Activated CD4-positive, alpha-beta T cell treated with anti-CD3 and anti-CD28 coated beads, Interleukin-2, amount 50 U/mL, for 4 hours (primary cell): ENCODE results near the gene GALNT9.
"Not testable (repeated sequence)": the region's sequence is repeated elsewhere in the genome, so short reads cannot be mapped to it uniquely, and the experiment has no call there.

ENCODE experiments used
- DNase-seq, 2 experiments: peaks; one replicate each; pipeline ENCODE4 v3.0.0-alpha.2; 2020

The GALNT9 gene

DNA sequence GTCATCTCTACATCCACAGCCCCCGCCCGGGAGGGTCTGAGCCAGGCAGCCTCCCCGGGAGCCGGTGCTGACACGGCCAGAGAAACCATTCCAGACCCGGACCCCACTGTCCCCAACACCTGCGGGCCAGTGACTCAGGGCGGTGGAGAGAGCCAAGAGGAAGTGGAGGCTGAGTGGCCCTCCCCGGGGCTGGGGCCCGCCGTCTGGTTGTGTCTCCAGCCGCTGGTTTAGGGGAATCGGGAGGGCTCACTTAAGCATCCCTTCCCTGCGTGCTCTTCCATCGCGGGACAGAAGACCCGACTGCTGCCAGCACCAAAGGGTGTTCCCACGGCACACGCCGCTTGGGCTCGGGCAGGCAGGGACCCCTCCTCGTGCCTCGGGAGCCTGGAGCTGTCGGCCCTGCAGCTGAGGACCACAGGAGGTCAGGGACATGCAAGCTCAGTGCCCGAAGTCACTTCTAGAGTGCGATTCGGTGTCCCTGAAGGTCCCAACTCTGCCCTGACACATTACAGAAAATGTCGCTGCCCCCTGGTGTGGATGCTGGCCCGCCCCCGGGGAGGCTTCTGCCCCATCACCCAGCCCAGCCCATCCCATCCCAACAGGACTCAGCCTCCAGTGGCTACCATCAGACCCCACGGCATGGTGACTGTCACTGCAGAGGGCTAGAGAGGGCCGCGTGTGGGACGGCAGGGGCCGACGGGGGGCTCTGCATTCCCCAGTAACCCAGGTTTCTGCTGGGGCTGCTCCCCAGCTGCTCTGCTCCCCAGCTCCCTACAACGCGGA is 50.8 kb downstream of the GALNT9 start:
- no peak for DNase-seq

DNA sequence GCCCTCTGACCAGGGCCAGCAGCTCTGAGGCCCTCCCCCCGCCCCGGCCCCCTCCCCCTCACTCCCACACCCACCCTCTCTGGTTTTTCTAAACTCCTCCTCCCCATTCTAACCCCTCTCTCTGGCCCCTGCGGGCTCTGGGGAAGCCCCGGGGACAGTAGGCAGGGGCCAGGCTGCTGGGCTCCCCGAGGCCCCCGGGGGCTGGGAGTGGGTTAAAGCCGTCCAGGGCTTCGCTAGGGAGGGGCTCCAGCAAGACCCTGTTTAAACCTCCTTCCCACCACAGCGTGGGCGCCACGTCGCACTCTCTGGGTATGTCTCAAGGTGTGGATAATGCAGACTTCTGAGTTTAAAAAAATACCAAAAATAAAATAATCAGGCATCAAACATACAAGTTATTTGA is 51.4 kb downstream of the GALNT9 start:
- no peak for DNase-seq

DNA sequence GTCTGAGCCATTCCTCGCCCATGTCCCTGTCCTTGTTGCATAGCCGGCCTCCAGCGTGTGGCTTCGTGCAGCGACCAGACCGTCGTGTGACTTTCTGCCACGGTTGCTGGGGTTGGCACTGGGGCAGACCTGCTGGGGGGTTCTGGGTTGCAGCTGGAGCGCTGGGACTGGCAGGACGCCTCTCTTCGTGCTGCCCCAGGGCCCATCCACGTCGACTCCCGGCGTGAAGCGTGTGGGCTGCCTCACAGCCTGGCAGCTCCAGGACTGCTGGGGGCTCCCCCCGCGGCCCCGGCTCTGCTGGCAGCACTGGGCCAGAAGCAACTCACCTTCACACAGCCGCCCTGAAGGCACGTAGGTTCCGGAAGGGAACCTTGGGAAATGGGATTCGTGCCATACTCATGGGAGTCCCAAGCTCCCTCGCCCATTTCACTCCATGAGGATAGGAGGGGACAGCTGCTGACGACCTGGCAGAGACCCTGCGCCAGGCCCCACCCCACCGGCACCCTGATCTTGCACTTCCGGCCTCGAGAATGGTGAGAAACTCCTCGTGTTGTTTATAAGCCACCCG is 51.9 kb downstream of the GALNT9 start:
- no peak for DNase-seq

DNA sequence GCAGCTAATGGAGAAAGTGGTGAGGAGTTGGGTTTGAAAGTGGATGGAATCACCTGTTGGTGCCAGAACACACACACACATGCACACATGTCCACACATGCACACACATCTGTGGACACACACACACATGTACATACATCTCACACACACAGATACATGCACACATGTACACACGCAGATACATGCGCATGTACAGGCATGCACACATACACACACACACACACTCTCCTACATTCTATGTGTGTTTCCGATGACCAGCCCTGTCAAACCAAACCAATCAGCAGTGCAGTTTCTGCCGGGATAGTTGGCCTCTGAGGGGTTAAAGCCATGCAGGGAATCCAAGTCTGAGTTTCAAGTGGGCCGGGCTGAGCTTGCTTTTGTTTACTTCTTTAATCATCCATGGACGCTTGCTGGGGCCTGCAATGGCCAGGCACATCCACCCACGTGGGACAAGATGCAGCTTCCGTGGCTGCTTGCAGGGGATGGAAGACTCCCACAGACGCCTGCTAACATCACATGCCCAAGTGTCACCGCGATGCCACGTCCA is 52.5 kb downstream of the GALNT9 start:
- DNase-seq: no peak

DNA sequence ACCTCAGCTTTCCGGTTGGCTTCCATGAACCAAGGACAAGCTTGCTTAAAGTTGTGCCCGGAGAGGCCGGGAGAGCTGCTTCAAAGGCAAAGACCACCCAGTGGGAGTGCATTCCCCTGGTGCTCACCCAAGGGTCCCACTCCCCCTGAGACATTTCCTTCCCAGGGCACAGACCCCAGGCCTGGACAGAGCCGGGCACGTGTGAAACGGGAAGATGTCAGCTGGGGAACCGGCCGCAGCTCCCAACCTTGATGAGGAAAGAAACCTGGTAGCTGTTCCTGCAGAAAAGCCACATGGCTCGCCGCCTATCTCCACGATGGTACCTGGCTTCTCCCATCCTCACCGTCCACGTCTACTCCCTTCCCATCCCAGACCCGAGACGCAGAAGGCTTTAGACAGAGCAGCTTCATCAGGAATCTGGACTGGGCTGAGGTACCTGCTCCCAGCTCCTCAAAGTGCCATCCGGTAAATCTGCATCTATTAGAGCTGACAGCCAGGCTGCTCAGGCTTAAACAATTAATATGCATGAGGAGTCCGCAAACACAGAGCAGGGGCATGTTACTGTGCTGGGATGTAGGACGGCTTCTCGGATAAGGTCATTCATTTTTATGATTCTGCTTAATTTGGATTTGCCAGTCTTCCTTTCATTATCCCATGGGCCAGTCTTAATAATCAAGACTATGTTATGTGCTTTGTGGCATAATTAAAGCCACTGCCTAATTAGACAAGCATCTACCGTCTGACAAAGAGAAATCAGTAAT is 53.1 kb downstream of the GALNT9 start:
- no peak for DNase-seq

DNA sequence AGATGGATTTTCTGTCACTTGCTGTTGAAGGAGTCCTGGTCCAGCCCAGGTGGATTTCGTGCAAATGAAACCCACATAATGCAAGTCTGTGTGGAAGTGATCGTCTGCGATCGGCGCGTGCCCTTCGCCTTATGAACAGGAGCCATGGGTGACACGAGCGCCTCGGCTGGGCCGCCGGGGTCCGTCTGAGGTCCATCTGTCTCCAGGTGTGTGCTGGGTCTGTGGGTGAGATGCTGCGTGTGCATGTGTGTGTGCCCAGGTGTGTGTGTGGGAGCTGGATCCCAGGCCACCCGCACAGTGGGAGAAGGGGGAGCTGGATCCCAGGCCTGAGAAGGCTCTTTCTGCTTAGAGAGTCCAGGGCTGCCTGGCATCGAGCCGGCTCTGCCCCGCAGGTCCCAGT is 53.8 kb downstream of the GALNT9 start:
- no peak for DNase-seq

DNA sequence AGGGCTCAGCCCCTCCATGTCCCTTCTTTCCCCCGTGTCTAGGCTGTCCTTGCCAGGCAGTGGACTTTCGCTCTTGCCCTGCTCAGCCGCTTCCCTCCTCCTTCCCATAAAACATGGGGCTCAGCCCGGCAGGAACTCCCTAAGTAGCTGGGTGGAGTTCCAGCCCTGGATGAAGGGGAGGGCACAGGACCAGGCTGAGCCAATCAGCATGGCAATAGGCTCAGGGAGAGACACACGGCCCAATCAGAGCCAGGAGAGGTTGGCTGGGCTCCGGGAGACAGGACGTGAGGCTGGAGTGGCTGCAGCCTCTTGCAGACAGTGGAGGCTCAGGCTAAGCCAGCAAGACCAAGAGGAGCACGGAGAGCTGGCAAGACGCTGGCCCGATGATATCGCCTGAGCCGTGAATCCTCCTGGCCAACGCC is 54.3 kb downstream of the GALNT9 start:
- DNase-seq: no peak

DNA sequence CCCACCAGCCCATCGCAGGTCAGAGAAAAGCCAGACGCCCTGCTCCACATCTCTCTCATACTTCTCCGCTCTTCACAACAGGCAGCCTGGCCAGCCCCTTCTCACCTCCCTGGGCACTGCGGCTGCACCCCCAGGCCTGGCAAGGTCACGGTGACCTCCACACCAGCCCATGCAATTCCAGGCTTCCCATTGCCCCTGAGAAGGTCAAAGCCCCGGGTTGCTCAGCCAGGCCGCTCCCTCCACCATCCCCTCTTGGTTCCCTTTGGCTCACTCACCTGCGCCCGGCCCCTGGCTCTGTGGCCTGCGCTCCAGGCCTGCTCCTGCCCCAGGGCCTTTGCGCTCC is 55.4 kb downstream of the GALNT9 start:
- DNase-seq: no peak

DNA sequence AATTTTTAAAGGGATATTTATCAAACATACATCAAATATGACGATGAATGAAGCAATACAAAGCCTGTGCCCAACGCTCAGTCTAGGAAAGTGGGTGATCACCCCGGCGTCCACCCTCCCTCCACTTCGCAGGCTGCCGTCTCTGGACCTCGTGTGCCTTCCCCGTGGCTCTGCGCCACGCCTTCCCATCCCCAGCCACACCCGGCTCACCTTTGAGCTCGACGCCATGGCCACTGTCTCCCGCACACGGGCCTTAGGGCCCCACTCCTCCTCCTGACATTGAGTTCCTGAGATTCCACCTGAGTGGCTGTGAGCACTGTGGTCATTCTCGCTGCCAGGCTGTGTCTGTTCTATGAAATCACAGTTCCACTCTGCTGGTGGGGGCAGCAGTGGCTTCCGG is 56.7 kb downstream of the GALNT9 start:
- DNase-seq: no peak

DNA sequence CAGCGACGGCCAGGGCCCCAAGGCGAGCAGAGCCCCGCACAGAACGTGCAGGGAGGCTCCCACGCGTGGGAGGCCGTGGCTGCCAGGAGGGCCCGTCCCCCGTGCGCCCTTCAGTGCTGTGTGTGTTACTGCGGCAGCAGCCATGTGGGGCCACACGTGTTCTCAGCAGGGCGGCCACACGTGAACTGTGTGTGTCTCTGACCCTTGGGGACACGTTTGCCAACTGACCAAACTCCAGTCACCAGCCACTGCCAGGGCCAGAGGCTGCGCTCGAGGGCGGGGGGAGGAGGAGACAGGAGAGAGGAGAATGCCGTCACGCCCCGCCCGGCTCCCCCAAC is 57.7 kb downstream of the GALNT9 start:
- DNase-seq: no peak

DNA sequence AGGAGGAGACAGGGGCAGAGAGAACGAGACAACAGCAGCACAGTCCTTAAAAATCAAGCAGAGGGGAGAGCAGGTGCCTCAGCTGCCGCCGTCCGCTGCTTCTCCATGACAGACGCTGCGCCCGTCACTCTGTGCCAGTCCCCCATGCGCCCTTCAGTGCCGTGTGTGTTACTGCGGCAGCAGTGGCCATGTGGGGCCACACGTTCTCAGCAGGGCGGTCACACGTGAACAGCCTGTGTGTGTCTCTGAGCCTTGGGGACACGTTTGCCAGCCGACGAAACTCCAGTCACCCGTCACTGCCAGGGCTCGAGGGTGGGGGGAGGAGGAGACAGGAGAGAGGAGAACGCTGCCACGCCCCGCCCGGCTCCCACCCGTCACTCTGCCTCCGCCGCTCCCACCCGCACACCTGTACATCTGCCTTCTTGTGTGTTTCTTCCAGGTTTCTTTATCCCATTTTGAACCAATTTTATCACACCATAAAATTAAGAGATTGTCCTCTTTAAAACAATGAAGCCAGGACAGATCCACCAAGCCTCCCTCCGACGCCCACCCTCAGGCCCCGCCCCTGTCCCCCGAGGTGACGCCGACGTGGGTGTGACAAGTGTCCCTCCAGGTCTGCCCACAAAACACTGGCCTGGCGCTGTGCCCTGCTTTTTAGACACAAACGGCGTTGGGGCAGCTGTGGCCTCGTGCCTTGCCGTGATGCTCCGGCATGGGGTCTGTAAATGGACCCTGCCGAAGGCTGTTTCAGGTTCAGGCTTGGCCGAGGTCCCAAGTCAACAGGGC is 58.2 kb downstream of the GALNT9 start:
- DNase-seq: no peak

DNA sequence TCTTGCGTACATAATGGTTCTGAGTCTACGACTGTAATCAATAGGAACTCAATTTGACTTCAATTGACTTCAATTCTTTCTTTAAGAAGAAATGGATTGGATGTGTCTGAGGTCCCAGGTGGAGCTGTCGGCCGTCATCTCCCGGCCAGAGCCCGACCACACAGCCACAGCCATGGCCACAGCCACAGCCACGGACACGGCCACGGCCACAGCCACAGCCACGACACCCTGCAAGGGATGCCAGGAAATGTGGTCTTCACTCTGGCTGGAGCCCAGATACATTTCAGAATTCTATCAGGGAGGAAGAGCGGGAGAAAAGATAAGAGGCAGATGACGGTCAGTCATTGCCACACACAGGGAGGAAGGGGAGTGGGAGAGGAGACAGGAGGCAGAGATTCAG is 58.9 kb downstream of the GALNT9 start:
- no peak for DNase-seq

DNA sequence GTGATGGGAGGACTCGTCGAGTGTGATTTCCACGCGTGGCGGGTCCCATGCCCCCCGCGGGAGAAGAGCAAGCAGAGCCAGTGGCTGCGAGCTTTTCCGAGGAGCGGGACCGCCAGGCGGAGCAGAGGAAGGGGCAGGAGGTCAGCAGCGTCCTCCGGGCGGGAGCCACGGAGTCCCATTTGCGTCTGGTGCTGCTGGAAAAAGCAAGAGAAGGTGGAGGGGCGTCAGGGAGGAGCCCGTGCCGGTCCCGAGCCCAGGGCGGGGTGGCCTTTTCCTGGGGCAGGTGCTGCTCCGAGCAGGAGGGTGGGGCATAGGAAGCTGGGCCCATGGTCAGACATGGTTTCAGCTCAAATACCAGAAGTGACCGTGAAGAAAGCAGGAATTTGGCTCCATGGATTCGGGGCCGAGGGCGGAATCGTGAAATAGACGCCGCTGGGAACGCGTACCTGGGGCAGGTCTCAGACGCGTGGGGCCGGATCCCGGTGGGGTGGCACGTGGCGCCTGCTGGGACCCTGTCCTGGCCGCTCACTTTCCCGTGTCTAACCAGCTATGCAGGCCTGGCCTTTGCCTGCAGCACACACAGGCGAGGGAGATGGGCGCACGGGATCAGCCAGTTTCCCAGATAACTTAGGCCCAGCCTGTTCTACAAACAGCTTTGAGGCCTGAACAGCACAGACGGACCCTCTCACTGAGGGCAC is 60.0 kb downstream of the GALNT9 start:
- no peak for DNase-seq

DNA sequence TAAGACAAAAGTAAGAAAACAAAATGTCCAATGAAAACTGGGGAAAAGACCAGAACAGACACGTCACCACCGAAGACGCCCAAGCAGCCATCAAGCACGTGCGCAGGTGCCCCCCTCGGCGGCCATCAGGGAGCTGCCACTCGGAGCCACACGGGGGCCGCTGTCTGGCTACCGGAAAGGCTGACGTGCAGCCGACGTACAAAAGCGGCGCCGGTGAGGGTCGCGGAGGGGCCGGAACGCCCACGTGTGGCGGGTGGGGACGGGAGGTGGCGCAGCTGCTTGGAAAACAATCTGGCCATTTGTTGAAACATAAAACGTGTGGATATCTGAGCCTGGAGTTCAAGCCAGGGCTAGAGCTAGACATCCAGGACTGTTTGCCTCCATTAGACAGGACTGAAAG is 60.7 kb downstream of the GALNT9 start:
- no peak for DNase-seq

DNA sequence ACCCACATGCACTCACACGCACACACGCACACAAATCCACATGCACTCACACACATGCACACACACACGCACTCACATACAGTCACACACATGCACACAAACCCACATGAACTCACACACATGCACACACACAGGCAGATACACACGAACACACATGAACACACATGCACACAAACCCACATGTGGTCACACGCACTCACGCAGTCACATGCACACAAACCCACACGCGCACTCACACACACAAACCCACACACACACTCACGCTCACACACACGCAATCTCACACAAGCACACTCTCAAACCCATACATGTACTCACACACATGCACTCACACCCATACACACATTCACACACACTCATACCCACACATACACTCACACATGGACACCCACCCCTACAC is 61.5 kb downstream of the GALNT9 start:
- DNase-seq: no peak

DNA sequence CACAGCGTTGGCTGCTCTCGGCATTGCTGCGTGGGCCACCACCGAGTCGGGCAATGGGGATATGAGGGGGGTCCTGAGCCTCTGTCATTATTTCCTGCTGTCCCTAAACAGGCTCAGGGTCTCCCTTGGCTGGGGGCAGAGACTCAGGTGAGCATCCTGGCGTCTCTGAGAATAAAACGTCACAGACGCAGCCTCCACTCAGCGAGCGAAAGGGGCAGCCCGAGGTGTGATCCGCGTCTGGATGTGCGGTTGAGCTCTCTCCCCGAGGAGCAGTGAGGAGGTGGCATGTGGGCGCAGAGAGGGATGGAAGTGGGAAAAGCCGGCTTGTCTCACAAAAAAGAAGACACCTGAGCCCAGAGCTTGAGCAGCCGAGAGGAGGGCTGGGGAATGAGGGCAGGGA is 62.6 kb downstream of the GALNT9 start:
- no peak for DNase-seq

DNA sequence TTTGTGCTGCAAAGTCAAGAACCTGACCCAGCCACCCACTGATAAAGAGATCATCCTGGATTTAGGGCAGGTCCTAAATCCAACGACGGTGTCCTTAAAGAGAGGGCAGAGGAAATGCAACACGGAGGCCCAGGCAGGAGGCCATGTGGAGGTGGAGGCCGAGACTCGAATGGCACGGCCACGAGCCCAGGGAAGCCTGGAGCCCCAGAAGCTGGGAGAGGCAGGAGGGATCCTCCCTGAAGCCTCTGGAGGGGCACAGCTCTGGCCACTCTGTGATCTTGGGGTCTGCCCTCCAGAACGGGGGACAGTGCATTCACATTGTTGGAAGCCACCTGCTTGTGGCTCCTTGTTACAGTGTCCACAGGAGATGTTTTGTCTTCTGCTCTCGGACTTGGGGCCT is 63.0 kb downstream of the GALNT9 start:
- DNase-seq: no peak

DNA sequence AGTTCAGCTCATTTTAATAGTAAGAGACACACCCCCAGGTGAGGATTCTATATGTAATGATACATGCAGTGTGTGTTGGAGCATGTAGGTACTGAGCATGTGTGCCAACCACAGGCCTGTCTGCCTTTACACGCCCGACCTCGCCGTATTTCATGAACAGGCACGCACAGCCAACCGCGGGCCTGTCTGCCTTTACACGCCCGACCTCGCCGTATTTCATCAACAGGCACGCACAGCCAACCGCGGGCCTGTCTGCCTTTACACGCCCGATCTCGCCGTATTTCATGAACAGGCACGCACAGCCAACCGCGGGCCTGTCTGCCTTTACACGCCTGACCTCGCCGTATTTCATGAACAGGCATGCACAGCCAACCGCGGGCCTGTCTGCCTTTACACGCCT is 63.6 kb downstream of the GALNT9 start:
- DNase-seq: not testable (repeated sequence)

DNA sequence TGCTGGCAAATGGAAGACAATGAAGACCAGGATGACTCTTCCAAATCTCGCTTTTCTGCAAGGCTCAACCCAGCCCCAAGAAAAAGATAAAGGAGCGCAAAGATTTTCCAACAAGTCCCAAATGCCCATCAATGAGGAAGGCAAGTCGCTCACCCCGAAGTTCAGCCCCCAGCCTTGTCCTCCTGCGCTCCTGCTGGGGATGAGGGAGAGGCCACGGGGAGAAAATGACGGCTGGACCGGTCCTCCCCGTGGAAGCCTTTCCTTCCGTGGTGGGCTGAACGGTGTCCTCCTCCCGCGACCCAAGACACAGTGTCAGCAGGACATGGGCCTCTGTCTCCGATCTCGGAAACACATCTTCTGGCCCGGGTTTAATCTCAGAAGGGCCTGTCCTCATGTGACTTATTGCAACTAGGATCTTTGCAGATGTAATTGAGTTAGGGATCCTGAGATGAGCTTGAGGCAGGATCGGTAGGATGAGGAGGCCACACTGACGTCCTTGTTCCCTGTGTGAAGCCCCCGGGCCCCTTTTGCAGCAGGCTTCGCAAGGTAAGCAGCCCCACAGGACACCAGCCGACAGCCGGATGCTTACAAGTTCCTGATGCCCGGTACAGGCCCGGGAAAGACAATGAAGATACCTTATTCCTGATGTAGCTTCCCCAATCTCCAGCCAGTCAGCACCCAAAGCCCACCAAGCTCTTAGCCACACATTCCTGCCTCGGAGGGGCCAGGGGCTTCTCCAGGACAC is 64.2 kb downstream of the GALNT9 start:
- DNase-seq: no peak

DNA sequence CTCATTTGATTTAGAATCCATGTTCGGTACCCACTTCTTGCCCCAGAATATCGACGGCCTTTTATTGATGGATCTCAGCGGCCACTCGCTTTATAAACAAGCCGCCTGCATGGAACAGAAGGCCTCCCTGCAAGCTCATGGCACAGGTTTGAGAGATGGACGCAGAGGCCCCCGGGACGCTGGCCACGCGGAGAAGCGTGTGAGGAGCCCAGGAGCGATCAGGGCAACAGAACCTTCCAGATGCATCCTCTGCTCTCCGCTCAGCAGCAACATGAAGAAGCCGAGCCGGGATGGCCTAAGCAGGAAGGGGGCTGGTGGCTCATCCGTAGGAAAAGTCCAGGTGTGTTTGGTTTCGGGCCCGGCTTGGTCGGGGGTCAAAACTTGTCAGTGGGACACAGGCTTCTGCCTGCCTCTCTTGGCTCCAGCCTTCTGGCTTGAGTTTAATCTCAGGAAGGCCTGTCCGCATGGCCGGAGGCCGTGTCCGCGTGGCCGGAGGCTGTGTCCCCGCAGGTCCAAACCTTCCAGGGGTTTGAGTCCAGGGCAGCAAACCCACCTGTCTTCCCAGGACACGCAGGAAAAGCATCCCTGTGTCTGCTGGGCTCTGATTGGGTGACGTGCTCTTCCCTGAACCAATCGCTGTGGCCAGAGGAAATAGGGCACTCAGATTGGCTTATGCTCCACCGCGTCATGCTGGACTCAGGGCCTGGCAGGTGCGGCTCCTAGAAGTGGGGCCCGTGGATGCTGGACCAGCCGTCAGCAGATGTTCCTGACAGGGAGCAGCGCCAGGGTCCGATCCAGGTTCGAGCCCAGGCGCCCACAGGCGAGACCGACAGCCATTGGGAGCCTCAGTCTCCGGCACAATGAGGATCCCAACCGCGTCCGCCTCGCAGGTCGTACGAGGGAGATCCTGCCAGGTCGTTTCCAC is 65.0 kb downstream of the GALNT9 start:
- no peak for DNase-seq
